Measurements from ENCODE around the gene DPM1. TPM values are rescaled to one million over a fixed set of nuclear protein-coding genes. Genes with fewer than 3 reads are reported as not detected.

DPM1 gene
- total and polyA plus RNA-seq, 12 donors: 29.4 to 52.8 (median 48.0) TPM

- Histone ChIP-seq H3K4me1 (peaks cover 13 to 95% (median 82%) of the 10 kb centered on the region in 9 donors), H3K9me3 (no peaks in the 10 kb centered on the region), H3K27ac (peak overlapping the region in 1 of 10 donors; percentile 36), H3K27me3 (no peaks in the 10 kb centered on the region), H3K36me3 (peaks cover 0 to 18% (median 0%) of the 10 kb centered on the region in 9 donors), H3K4me3 (no peak overlapping the region)
- ATAC-seq (no peak), DNase-seq (no peak)
- intact Hi-C loops (cut with DNase I): loop anchor here in 1 of 10 donors (10.0 kb wide), 1 partner anchor 122 kb away; the partner anchor contains the start of gene BCAS4
- WGBS, 2 donors: 66 to 68% methylated on average over 3 of the region's 3 CpGs
- TF ChIP-seq CTCF (IDR thresholded peaks at IDR 0.05): no peak
Observed at GRCh38 chr20:50916934-50917333, 41.4 kb downstream of the DPM1 start.

- intact Hi-C loops (cut with DNase I): loop anchor here in 1 of 10 donors (10.0 kb wide), 1 partner anchor 121 kb away; the partner anchor contains the start of gene BCAS4
- no peak for DNase-seq
- H3K9me3 ChIP-seq: no peaks in the 10 kb centered on the region
- peak overlapping the region in 2 of 10 donors; percentile 6 to 36 for H3K27ac ChIP-seq
- peaks cover 13 to 94% (median 83%) of the 10 kb centered on the region in 9 donors for H3K4me1 ChIP-seq
- no peaks in the 10 kb centered on the region for H3K27me3 ChIP-seq
- peaks cover 0 to 18% (median 0%) of the 10 kb centered on the region in 9 donors for H3K36me3 ChIP-seq
- no peak overlapping the region for H3K4me3 ChIP-seq
- peak in 7 of 8 donors; percentile 52 to 87 (median 67) for ATAC-seq
- TF ChIP-seq CTCF (IDR thresholded peaks at IDR 0.05): no peak
- 34 to 42% methylated on average over 5 of the region's 5 CpGs for WGBS, 2 donors
Observed at GRCh38 chr20:50916257-50916656, 42.1 kb downstream of the DPM1 start.

GRCh38 chr20:50915424-50915823 lies 42.9 kb downstream of the DPM1 start:
- intact Hi-C loops (cut with DNase I): loop anchor here in 1 of 10 donors (10.0 kb wide), 1 partner anchor 121 kb away; the partner anchor contains the start of gene BCAS4
- Histone ChIP-seq H3K27ac (peak overlapping the region in 1 of 10 donors; percentile 36), H3K9me3 (no peaks in the 10 kb centered on the region), H3K4me3 (no peak overlapping the region), H3K36me3 (peaks cover 0 to 15% (median 0%) of the 10 kb centered on the region in 9 donors), H3K27me3 (no peaks in the 10 kb centered on the region), H3K4me1 (peaks cover 15 to 94% (median 84%) of the 10 kb centered on the region in 9 donors)
- 20 to 33% methylated on average over 3 of the region's 3 CpGs for WGBS, 2 donors
- peak in 5 of 8 donors; percentile 22 to 48 (median 37) for ATAC-seq
- no peak for DNase-seq
- TF ChIP-seq CTCF (IDR thresholded peaks at IDR 0.05): no peak

GRCh38 chr20:50913690-50914375 lies 44.5 kb downstream of the DPM1 start:
- no peak overlapping the region for H3K27ac ChIP-seq
- intact Hi-C loops (cut with DNase I): loop anchor here in 1 of 10 donors (10.0 kb wide), 1 partner anchor 119 kb away; the partner anchor contains the start of gene BCAS4
- DNase-seq (no peak), ATAC-seq (peak in 5 of 8 donors; percentile 20 to 81 (median 44))
- TF ChIP-seq CTCF (IDR thresholded peaks at IDR 0.05): no peak
- peaks cover 15 to 96% (median 72%) of the 10 kb centered on the region in 9 donors for H3K4me1 ChIP-seq
- H3K27me3 ChIP-seq: no peaks in the 10 kb centered on the region
- no peak overlapping the region for H3K4me3 ChIP-seq
- WGBS, 2 donors: 45 to 50% methylated on average over 2 of the region's 2 CpGs
- no peaks in the 10 kb centered on the region for H3K9me3 ChIP-seq
- peaks cover 0 to 10% (median 0%) of the 10 kb centered on the region in 9 donors for H3K36me3 ChIP-seq
